ENCODE data around the gene XRCC4. TPM values are rescaled to one million over a fixed set of nuclear protein-coding genes. Genes with fewer than 3 reads are reported as not detected.
A peak's percentile ranks its signal among the peaks of the same experiment; 100 is the strongest.

Gene XRCC4
- total and polyA plus RNA-seq, 2 of the 13 experiments (the other 11 are each of a cell fraction or from before 2014, with no cell fraction given) = 2.8 to 12.6 TPM

DNA sequence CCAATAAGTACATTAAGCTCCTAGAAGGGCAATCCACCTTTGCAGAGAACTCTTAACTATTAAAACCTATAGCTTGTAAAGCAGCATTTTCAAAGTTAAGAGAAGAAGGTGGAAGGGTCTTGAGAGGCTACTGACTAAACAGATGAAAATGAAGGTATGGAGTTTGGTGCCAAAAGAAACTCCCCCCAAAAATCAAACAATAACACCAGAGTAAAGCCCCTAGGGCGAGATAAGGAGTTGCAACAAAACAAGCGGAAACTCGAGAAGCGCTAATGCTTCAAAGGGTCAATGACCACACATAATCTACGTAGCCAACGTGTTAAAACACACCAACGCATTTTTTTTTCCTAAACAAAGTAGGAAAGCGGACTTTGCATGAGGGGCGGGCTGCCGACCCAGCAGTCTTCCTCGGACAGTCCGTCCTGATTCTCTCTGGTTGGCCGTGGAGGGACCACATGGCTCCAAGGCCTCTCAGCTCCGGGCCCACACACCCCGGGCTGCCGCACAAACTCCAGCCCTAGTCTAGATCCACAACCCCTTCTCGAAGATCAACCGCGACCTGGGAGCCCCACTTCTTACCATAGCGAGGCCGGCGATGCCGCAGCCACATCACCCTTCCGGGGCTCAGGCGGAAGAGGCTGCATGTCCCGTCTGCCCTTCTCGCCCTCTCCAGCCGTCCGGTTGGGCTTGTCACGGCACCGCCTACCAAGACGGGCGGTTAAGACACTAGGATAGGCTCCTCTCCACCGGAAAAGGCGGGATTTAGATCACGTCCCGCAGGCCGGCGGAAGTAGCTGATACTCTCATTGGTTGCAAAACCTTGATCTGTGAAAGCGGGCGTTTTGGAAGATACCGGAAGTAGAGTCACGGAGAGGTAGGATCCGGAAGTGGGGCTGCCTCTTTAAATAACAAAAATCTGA lies at the start of gene XRCC4, which contains the start of gene TMEM167A (continued):
- TF ChIP-seq, protein P1, sequence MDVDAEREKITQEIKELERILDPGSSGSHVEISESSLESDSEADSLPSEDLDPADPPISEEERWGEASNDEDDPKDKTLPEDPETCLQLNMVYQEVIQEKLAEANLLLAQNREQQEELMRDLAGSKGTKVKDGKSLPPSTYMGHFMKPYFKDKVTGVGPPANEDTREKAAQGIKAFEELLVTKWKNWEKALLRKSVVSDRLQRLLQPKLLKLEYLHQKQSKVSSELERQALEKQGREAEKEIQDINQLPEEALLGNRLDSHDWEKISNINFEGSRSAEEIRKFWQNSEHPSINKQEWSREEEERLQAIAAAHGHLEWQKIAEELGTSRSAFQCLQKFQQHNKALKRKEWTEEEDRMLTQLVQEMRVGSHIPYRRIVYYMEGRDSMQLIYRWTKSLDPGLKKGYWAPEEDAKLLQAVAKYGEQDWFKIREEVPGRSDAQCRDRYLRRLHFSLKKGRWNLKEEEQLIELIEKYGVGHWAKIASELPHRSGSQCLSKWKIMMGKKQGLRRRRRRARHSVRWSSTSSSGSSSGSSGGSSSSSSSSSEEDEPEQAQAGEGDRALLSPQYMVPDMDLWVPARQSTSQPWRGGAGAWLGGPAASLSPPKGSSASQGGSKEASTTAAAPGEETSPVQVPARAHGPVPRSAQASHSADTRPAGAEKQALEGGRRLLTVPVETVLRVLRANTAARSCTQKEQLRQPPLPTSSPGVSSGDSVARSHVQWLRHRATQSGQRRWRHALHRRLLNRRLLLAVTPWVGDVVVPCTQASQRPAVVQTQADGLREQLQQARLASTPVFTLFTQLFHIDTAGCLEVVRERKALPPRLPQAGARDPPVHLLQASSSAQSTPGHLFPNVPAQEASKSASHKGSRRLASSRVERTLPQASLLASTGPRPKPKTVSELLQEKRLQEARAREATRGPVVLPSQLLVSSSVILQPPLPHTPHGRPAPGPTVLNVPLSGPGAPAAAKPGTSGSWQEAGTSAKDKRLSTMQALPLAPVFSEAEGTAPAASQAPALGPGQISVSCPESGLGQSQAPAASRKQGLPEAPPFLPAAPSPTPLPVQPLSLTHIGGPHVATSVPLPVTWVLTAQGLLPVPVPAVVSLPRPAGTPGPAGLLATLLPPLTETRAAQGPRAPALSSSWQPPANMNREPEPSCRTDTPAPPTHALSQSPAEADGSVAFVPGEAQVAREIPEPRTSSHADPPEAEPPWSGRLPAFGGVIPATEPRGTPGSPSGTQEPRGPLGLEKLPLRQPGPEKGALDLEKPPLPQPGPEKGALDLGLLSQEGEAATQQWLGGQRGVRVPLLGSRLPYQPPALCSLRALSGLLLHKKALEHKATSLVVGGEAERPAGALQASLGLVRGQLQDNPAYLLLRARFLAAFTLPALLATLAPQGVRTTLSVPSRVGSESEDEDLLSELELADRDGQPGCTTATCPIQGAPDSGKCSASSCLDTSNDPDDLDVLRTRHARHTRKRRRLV (CRISPR knock-in tag; IDR thresholded peaks at IDR 0.05) = 0 out of 2 replicates have a peak, but pooled peaks have one; percentile 42
- TF ChIP-seq, protein P2, sequence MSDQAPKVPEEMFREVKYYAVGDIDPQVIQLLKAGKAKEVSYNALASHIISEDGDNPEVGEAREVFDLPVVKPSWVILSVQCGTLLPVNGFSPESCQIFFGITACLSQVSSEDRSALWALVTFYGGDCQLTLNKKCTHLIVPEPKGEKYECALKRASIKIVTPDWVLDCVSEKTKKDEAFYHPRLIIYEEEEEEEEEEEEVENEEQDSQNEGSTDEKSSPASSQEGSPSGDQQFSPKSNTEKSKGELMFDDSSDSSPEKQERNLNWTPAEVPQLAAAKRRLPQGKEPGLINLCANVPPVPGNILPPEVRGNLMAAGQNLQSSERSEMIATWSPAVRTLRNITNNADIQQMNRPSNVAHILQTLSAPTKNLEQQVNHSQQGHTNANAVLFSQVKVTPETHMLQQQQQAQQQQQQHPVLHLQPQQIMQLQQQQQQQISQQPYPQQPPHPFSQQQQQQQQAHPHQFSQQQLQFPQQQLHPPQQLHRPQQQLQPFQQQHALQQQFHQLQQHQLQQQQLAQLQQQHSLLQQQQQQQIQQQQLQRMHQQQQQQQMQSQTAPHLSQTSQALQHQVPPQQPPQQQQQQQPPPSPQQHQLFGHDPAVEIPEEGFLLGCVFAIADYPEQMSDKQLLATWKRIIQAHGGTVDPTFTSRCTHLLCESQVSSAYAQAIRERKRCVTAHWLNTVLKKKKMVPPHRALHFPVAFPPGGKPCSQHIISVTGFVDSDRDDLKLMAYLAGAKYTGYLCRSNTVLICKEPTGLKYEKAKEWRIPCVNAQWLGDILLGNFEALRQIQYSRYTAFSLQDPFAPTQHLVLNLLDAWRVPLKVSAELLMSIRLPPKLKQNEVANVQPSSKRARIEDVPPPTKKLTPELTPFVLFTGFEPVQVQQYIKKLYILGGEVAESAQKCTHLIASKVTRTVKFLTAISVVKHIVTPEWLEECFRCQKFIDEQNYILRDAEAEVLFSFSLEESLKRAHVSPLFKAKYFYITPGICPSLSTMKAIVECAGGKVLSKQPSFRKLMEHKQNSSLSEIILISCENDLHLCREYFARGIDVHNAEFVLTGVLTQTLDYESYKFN (CRISPR knock-in tag; conservative IDR thresholded peaks at IDR 0.05) = peak; percentile 44; the same call in 1 of the 2 replicates
- TF ChIP-seq POLR2G (IDR thresholded peaks at IDR 0.05; ENCODE audit: low read depth, low read length) (peak; percentile 94), RAD21 (CRISPR knock-in tag; IDR thresholded peaks at IDR 0.05) (peak; percentile 41; the same call in 1 of the 2 replicates), MAF1 (CRISPR knock-in tag; IDR thresholded peaks at IDR 0.05; ENCODE audit: borderline replicate concordance) (peak; percentile 47; the same call in 1 of the 2 replicates), TAF1 (CRISPR knock-in tag; IDR thresholded peaks at IDR 0.05) (peak; percentile 89), POLR2AphosphoS5 (IDR thresholded peaks at IDR 0.05; ENCODE audit: low read depth, low read length) (peak; percentile 91), HNF4A (CRISPR knock-in tag; IDR thresholded peaks at IDR 0.05) (peak; percentile 45), BORCS8-MEF2B (CRISPR knock-in tag; IDR thresholded peaks at IDR 0.05) (peak; percentile 68; the same call in 1 of the 2 replicates), NCOR1 (IDR thresholded peaks at IDR 0.05; ENCODE audit: borderline replicate concordance, low read length) (peak; percentile 50; the same call in 1 of the 2 replicates)
- TF ChIP-seq, protein P3, sequence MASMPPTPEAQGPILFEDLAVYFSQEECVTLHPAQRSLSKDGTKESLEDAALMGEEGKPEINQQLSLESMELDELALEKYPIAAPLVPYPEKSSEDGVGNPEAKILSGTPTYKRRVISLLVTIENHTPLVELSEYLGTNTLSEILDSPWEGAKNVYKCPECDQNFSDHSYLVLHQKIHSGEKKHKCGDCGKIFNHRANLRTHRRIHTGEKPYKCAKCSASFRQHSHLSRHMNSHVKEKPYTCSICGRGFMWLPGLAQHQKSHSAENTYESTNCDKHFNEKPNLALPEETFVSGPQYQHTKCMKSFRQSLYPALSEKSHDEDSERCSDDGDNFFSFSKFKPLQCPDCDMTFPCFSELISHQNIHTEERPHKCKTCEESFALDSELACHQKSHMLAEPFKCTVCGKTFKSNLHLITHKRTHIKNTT (CRISPR knock-in tag; IDR thresholded peaks at IDR 0.05) = no peak
- TF ChIP-seq, protein P4, sequence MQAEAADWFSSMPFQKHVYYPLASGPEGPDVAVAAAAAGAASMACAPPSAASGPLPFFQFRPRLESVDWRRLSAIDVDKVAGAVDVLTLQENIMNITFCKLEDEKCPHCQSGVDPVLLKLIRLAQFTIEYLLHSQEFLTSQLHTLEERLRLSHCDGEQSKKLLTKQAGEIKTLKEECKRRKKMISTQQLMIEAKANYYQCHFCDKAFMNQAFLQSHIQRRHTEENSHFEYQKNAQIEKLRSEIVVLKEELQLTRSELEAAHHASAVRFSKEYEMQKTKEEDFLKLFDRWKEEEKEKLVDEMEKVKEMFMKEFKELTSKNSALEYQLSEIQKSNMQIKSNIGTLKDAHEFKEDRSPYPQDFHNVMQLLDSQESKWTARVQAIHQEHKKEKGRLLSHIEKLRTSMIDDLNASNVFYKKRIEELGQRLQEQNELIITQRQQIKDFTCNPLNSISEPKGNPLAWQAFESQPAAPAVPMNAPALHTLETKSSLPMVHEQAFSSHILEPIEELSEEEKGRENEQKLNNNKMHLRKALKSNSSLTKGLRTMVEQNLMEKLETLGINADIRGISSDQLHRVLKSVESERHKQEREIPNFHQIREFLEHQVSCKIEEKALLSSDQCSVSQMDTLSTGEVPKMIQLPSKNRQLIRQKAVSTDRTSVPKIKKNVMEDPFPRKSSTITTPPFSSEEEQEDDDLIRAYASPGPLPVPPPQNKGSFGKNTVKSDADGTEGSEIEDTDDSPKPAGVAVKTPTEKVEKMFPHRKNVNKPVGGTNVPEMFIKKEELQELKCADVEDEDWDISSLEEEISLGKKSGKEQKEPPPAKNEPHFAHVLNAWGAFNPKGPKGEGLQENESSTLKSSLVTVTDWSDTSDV (CRISPR knock-in tag; IDR thresholded peaks at IDR 0.05) = no peak
